OCI-LY3 (cell line): ENCODE data around the gene GPR55.

Experiments used
- CTCF ChIP-seq: fragments of 200-600, 300-600 bp; sonication (generic); IDR thresholded peaks from 2 replicates; pipeline ENCODE4 v1.5.1; 2014; ENCODE audit warnings: antibody characterized with exemption, low read length, low read depth
- EZH2phosphoT487 ChIP-seq: fragments of 200-600 bp; shearing (Covaris generic); IDR thresholded peaks from 2 replicates; pipeline ENCODE4 v1.6.1; 2018; ENCODE audit warnings: antibody characterized with exemption, mixed run types, low read depth

GRCh38 chr2:230874876-230875275 is 50.2 kb downstream of the GPR55 start:
- TF ChIP-seq CTCF, result no peak
- TF ChIP-seq EZH2phosphoT487, result no peak
